Measurements from ENCODE around the gene OR2B6. TPM values are rescaled to one million over a fixed set of nuclear protein-coding genes. Genes with fewer than 3 reads are reported as not detected.

The OR2B6 gene
- total RNA-seq, 1 donor from 2014 or later = not detected

DNA sequence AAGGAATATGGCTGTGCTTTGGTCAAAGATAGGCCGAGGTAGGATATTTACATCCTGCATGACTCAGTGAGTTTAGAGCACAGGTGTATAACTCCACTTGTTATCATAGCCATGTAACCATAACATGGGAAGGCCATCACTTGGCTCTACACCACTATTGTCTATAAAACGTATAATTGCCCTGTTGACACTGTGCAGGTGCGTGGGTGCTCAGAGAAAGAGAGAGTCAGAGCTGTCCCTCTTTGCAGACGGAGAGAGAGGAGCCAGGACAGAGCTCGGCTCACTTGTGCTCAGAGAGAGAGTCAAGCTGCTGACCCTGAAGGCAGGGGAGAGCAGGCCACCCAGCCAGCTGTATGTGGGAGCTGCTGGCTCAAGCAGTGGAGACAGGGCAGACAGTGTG lies 46.0 kb downstream of the OR2B6 start:
- no peak for DNase-seq (ENCODE audit: low read depth)
- TF ChIP-seq CTCF (conservative IDR thresholded peaks at IDR 0.05; ENCODE audit: low read depth, low read length) = no peak
- no peak overlapping the region for H3K4me3 ChIP-seq (ENCODE audit: low read depth, low read length)

DNA sequence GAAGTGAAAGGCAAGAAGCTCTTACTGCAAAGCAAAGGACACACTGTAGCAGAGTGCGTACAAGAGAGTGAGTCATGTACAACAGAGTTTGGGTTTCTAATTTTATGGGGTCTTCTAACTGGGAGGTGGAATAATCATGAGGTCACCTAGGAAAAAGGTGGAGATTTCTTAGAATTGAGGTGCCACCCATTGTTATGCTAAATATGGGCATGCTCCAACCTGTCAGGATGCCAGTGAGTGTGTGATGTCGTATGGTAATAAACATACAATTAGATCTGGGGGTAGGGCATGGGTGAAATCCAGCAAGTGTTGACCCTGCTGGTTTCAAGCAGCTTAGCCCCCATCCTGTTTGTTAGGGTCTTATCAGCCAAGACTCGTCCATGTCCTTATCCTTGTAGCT lies 46.6 kb downstream of the OR2B6 start:
- no peak for TF ChIP-seq CTCF (conservative IDR thresholded peaks at IDR 0.05; ENCODE audit: low read depth, low read length)
- no peak overlapping the region for H3K4me3 ChIP-seq (ENCODE audit: low read depth, low read length)
- no peak for DNase-seq (ENCODE audit: low read depth)

GRCh38 chr6:28004350-28005151 lies 47.5 kb downstream of the OR2B6 start:
- no peak for TF ChIP-seq CTCF (conservative IDR thresholded peaks at IDR 0.05; ENCODE audit: low read depth, low read length)
- H3K4me3 ChIP-seq (ENCODE audit: low read depth, low read length) = no peak overlapping the region
- no peak for DNase-seq (ENCODE audit: low read depth)

DNA sequence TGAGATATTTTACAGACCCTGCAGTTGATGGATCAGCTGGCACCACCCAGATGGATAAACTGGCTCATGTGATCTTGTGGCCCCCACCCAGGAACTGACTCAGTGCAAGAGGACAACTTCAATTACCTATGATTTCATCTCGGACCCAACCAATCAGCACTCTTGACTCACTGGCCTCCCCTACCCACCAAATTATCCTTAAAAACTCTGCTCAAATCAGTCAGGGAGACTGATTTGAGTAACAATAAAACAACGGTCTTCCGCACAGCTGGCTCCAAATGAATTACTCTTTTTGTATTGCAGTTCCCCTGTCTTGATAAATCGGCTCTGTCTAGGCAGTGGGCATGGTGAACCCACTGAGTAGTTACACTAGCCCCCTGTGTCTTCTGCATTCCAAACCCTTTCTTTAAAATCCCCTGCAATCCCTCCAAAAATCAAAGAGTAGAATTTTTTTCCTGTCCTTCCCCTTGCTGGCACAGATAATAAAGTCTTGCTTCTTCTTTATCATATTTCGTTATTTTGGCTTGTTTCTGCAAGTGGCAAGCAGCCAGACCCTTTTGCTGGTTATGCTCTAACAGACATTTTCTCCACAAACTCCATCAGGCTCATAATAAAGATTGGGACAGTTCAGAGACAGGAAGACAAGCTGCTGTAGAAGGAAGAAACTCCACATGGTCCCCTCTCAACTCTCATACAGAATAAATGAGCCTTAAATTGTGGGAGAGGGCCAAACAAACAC lies 48.3 kb downstream of the OR2B6 start:
- no peak for DNase-seq (ENCODE audit: low read depth)
- no peak for TF ChIP-seq CTCF (conservative IDR thresholded peaks at IDR 0.05; ENCODE audit: low read depth, low read length)
- no peak overlapping the region for H3K4me3 ChIP-seq (ENCODE audit: low read depth, low read length)

- no peak overlapping the region for H3K4me3 ChIP-seq (ENCODE audit: low read depth, low read length)
- no peak for TF ChIP-seq CTCF (conservative IDR thresholded peaks at IDR 0.05; ENCODE audit: low read depth, low read length)
- no peak for DNase-seq (ENCODE audit: low read depth)
These were observed 48.9 kb downstream of the OR2B6 start for GRCh38 chr6:28005975-28006374.

Other genes with a start within 250 kb of the OR2B6 start
- gene OR2B2, start 44.8 kb upstream of the OR2B6 start, total RNA-seq = not detected in 2 replicates
- gene ZNF165, start 123.3 kb downstream of the OR2B6 start, total RNA-seq = 4.3 and 4.4 TPM in 2 replicates
- 6.7 and 7.4 TPM in 2 replicates for gene ZSCAN16, start 167.4 kb downstream of the OR2B6 start, total RNA-seq
- gene ZKSCAN8, start 184.6 kb downstream of the OR2B6 start, total RNA-seq = 5.0 and 8.4 TPM in 2 replicates

Data from epithelial cell of proximal tubule (primary cell).